GM18861 (cell line): ENCODE data around the gene MINAR2.

ENCODE experiments used
- ATAC-seq: cut with Tn5 transposase; IDR thresholded peaks from one replicate; pipeline ENCODE4 v1.9.1; 2021; ENCODE audit not compliant: unreplicated experiment

The MINAR2 gene

DNA sequence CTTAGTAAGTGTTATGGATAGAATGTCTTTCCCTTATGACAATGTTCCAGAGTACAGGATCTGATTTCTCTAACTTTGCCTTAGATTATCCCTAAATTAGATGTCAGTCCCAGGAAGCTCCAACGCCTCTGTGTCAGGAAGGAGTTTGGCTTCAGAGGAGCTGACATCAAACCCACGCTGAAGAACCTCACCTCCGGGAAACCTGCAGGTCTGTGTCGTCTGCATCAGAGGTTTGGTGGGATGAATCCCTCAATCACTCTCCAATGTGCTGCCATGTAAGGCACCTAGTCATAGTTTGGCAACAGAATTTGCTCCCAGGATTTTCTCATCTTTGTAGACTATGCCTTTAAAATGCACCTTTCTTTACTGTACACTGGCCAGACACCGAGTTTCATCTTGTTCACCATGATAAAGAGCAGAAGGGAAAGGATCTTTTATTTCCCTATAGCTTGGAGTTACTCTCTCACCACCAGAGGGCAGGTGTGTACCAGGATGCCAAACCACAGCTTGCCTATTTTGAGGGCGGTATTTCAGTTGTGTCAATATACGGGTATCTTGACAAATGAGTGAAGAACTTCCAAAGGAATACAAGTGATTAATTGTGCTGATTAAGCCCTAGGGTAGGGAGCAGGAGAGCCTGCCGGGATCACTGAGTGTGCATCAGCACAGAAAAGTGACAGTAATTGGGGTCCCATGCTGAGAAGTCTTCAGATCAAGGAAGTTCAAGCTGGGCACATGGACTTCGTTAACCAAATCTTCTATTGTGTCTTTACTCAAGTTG, 23.4 kb downstream of the MINAR2 start:
- peak; percentile 57 for ATAC-seq

DNA sequence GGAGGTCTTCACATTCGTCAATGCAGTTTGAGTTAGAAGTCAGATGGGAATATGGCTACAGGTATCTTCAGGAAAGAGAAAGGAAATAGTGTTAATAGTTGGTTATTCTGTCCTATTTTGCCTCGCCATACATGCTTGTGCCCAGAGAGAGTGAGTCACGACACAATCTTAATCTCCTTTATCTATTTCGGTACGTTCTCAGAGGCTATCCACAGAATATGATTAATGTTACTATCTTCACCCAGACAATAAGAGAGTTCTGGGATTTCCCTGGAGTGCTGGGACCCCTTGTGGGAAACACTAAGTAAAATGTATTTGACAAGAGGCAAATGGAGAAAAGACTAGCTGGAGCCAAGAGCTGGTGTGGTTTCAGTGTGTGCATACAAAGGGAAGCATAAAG, 25.5 kb downstream of the MINAR2 start:
- no peak for ATAC-seq

- ATAC-seq: no peak
Measured at GRCh38 chr5:129781594-129781993, 33.7 kb downstream of the MINAR2 start.

- no peak for ATAC-seq
Measured at GRCh38 chr5:129803403-129803802, 55.5 kb downstream of the MINAR2 start.

DNA sequence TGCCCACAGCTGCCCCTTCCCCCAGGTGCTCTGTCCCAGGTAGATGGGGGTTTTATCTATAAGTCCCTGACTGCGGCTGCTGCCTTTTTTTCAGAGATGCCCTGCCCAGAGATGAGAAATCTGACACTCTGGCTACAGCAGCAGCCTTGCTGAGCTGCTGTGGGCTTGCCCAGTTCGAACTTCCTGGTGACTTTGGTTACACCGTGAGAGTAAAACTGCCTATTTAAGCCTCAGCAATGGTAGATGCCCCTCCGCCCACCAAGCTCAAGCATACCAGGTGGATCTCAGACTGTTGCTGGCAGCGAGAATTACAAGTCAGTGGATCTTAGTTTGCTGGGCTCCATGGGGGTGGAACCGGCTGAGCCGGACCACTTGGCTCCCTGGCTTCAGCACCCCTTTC, 56.8 kb downstream of the MINAR2 start:
- no peak for ATAC-seq

GRCh38 chr5:129807162-129807814, 59.4 kb downstream of the MINAR2 start:
- ATAC-seq: no peak
